SK-N-MC (cell line): Measurements from ENCODE around the gene PEBP1.

Source experiments
- EZH2 ChIP-seq: fragments of 200-600 bp; sonication (generic); IDR thresholded peaks from one replicate; pipeline ENCODE4 v1.6.1; 2017; ENCODE audit warnings: antibody characterized with exemption
- FOXP2 ChIP-seq: optimal IDR thresholded peaks from 2 replicates; pipeline ENCODE3; 2011; ENCODE audit warnings: mild to moderate bottlenecking, moderate library complexity; ENCODE audit not compliant: insufficient read depth; ENCODE audit errors: extremely low read length, control extremely low read depth
- POLR2AphosphoS5 ChIP-seq: IDR thresholded peaks from 2 replicates; pipeline ENCODE4 v1.6.1; 2012; ENCODE audit warnings: mild to moderate bottlenecking, low read depth, low read length, borderline replicate concordance

- TF ChIP-seq POLR2AphosphoS5 (no peak), EZH2 (no peak), FOXP2 (no peak)
Observed at GRCh38 chr12:118193477-118193876, 57.6 kb downstream of the PEBP1 start.
